CD4-positive, alpha-beta T cell treated with Interleukin-15 for 1 hour (primary cell): ENCODE data around the gene CYB5A.

Source experiments
- DNase-seq: peaks from one replicate; pipeline ENCODE4 v3.0.0-alpha.2; 2020

CYB5A gene

DNA sequence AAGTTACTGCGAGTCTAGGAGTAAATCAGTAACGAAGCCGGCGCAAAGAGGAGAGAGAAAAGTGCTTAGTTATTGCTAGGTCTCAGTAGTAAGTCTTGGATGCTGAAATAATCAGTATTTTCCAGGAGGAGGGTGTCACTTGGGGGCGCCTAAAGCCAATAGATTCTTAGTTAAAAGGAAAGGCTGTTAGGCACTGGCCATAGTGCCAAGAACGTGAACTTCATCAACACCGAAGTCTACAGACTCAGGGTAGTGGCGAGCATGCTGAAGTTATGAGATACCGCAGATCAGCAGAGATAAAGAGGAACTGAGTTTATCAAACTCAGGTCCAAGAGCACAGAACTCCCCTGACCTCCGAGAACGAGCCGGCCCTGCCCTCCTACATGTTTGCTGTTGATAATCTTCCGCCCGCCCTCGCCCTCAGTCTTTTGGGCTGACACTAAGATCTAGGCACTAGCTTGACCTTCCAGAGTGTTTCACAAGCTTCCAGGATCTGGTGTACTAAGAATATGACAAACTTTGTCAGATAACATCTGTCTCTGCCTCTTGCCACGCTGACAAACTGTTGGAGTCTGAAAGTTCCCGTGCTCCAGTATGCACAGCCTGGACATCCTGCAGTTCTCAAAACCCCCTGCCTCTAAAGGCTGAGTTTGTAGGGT lies 49.2 kb downstream of the CYB5A start:
- DNase-seq, result no peak

DNA sequence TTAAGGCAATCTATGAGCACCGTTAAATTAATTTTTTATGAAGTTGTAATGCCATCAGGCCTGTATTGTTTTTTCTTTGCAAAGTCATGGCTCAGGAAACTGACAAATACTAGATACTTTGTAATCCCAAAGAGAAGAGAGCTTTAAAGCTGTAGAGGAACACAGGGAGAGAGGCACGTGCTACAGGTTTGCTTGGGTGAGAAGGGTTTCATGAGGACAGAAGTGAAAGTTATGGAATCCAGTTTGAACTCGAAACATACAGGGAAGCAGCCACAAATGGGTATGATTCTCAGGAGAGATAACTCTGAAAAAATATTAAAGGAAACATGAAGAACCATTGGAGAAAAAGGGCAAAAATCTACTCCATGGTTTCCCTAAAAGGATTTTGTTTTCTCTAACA lies 49.8 kb downstream of the CYB5A start:
- DNase-seq, result no peak

DNA sequence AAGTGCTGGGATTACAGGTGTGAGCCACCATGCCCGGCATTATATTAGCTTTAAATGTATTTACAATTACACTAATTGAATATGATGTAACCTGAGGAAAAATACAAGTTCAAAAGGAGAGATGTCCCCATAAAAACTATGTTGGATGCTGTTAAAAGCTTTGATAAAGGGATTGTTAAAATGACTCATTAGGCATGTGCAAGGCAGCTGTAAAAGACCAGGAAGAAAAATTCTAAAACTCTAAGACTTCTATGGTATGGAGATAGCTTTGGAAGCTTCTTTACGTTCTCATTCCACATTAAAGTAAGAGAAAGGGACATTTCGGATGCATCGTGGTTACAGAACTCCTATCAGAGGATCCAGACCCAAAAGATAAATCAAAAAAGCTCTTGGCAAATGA lies 50.3 kb downstream of the CYB5A start:
- no peak for DNase-seq

DNA sequence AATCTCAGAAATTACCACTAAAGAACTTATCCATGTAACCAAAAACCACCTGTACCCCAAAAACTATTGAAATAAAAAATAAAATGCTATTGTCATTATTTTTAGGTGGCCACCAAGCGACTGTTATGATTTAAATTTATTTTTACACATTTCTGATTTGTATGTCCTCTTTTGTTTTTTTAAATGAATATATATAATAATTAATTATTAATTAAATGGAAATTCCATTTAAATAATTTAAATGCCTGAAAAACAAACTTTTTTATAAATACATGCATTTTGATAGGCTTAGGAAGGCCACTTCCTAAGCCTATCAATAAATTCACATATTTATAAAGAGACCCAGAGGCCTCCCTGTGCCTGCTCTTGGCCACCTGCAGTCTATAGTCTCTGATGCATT lies 52.2 kb downstream of the CYB5A start:
- no peak for DNase-seq

DNA sequence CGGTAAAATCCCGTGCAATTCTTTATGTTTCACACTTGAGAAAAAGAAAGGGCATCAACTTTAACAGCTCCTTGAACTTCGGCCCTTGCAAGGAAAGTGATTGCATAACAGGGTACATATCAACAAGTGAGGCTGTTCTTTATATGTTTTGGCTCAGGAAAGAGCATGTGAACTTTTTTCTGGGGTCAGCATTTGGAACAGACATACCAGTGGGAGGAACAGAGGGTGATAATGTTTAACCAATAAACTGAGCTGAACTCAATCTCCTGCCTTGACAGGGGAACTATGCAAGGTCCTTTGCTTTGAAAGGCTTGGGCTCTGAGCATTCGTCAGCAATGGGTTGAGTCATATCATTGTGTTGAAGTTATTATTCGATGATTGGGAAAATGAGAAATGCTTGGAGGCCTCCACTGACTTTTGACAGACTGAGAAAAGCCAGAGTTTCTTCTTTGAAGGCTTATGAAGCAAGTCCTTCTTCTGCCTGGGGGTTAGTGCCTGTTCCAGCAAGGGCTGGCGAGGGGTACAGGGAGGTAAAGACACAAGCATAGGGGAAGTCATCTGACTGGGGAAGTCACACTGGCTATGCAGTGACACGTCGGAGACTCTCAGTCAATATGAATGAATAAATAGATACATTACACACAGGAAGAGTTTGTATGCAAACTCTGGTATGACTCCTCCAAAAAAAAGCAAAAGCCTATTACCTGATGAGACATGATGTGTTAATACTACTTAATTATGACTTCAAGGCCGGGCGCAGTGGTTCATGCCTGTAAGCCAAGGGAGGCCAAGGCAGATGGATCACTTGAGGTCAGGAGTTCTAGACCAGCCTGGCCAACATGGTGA lies 57.2 kb downstream of the CYB5A start:
- peak; percentile 21 for DNase-seq

DNA sequence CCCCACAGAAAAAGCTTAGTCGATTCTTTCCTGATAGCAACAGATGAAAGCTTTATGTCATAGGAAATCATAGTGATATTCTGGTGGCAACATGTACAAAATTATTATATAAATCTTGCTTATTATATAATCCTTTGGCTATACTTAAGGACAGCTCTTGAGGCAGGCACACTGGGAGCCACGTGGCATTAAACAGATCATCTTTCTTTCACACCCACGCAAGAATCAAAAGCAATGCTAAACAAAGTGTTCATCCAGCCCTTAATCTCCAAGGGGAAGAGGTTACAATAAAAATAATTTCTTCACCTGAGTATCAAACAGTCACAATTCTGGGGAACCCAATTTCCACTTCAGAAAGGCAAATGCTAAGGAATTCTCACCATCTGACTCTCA lies 57.8 kb downstream of the CYB5A start:
- no peak for DNase-seq

DNA sequence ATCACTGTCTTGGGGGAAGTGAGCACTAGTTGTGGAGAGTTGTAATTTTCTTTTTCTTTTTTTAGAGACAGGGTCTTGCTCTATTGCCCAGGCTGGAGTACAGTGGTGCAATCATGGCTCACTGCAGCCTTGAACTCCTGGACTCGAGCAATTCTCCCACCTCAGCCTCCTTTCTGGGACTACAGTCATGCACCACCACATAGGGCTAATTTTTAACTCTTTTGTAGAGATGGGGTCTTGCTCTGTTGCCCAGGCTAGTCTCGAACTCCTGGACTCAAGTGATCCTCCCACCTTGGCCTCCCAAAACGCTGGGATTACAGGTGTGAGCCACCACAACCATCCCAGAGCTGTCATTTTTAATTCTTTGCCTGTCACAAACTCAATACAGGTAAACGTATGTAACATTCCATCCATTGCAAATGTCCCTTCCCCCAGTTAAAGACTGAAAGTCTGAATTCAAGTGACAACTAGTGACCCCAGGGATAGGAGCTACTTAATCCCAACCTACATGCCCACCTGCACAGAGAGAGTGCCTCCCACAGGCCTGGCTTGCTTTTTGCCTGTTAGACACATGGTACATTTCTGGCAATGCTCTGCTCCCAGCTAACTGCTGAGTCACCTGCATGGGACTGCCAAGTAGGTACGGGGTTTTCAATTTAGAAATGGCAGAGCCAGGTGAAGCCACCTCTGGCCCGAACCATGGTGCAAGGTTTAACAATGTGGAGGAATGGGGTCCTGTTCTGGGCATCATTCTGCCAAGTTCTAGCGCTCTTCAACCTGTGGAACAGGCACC lies 60.6 kb downstream of the CYB5A start:
- no peak for DNase-seq

DNA sequence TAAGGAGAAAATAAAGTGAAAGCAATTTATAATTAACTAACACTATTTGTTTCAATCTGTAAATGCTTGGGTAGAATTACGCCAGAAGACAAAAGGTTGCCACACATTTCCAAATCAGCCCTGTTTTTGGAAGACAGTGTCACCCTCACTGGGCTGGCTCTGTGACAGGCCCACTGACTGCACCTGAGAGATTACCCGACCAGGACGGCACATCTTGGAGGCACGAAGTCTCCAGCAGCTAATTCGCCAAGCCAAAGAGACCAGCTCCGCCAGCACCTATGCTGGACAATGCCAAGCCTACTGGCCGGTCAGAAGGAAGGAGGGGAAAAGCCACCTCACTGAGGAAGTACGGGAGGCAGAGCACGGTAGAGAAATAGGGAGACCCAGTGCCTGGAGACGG lies 61.9 kb downstream of the CYB5A start:
- no peak for DNase-seq

DNA sequence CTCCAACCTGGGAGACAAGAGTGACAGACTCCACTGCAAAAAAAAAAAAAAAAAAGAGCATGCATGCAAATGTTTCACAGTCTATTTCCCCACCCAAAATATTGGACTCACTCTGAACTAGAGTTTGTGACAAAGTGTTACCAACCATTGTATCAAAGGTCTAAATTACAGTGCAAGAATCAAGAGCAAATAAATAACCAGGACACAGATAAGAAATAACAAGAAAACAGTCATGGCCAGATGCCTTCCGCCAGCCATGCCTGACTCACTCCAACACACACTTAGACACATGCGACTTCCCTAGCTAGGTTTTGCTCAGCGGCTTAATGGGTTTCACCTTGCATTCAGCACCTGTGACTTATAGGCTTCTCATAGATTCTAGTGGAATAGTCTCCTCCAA lies 62.8 kb downstream of the CYB5A start:
- DNase-seq, result no peak

DNA sequence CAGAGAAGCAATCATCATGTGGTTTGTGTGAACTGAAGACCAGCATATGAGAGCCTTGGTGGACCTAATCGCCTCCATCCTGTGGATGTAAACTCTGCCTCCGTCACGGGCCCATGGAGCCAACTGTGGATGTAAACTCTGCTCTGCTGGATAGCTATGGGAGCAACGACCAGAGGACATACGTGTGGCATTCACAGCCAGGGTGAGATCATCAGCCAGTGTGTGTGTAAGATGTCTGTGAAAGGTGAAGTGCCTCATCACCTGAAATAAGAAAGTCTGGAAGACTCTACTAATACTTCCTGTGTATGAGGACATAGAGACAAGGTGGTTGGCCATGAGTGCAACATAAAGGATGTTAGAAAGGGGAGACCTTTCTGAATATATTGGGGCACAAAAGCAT lies 63.5 kb downstream of the CYB5A start:
- no peak for DNase-seq

DNA sequence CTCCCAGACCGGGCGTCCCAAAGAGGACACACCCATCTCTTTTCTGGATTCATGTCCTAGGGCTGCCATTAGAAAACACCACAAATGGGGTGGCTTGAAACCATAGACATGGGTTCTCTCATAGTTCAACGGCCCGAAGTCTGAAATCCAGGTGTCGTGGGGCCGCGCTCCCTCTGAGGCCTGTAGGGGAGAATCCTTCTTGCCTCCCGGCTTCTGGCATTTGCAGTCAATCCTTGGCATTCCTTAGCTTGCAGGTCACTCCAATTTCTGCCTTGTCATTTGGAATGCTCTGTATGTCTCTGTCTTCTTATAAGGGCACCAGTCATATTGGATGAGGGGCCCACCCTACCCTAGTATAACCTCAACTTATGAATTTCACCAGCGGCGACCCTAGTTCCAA lies 65.1 kb downstream of the CYB5A start:
- DNase-seq, result no peak

DNA sequence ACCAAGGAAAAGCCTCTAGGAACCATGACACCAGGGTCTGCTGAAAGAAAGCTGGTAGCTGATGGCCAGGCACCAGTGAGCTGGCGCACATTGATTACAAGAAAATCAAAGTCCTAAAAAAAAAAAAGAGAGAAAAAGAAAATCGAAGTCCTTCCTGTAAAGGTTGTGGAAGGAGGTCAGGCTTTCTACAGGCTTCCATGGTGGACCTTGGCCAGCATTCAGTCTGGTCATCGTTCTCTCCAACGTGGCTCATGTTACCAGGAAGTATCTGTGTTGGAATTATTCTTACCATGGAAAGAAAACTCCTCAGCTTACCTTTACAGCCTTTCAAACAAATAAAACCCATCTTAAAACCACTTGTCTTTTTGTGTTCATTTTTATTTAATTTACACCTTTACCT lies 65.6 kb downstream of the CYB5A start:
- no peak for DNase-seq

DNA sequence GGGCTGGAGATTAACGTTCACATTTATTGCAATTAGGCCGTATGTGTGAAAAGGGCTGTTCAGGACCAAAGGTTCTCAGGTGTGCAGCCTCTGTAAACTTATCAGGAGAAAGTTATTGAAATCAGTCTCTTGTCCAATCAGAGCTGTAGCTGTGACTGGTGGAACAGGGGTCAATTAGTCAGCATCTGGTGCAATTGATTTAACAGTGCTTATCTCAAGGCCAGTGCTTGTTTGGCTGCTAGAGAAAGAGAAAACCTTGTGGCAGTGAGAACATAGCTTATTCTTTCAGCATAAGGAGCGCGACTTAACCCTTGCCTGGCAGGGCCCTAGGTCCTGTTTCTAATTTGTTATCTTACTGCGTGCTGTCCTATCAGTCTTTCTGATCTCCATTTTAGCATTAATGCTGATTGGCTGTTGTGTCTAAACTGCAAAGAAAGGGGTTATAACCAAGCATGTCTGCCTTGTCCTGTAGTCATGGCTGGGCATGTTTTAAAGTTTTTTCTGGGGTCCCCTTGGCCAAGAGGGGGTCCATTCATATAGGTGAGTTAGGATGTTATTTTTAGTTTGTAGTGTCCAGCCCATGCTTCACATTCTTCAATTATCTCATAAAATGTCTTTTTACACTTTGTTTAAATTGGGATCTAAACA lies 66.4 kb downstream of the CYB5A start:
- no peak for DNase-seq

DNA sequence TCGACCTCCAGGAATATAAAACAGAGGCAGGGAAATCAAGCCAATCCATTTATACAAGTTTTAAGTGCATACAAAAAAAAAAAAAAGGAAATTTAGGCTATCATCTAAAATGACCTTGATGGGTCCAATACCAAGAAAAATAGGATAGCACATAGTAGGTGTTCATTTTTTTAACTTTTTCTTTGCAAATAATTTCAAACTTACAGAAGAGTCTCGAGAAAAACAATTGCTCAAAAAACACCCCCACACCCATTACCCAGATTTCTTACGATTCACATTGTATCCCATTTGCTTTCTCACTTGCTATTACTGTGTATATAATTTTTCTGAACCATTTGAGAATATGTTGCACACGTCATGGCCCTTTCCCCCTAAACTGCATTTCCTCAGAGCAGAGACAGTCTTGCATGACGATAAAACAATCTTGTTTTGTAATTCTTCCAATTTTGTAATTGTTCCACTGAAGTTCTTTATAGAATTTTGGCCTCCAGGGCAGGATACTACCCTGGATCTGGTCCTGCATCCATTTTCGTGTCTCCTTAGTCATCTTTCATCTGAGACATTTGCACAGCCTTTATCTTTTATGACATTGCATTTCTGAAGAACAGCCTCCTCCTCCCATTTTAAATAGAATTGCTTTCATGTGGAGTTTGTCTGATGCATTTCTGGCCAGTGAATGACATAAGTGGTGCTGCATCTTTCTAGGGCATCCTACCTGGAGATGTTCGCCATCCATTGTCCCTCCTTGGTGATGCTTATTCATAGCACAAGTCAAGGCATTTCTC lies 68.9 kb downstream of the CYB5A start:
- DNase-seq, result no peak

DNA sequence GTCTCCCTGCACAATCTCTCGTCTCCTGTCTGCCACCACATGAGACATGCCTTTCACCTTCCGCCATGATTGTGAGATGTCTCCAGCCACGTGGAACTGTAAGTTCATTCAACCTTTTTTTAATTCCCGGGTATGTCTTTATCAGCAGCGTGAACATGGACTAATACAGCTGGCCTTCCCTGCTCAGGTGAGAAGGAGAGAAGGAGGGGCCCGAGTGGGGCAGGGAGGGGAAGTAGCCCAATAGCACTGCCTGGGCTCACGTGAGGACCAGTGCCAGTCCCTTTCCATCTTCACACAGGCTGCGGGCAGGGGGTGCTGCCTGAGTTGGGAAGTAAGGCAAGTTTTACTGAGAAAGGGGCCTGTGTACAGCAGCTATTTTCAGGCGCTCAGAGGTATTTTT lies 70.7 kb downstream of the CYB5A start:
- no peak for DNase-seq

DNA sequence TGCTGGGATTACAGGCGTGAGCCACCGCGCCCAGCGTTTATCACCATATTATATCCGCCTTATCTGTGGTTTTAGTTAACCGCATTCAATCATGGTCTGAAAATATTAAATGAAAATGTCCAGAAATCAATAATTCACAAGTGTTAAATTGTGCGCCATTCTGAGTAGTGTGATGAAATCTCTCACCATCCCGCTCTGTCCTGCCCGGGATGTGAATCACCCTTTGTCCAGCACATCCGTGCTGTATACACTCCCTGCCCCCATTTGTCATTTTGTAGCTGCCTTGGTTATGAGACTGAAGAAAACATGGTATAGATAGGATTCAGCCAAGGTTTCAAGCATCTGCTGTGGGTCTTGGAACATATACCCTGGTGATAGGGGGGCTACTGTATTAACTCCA lies 72.7 kb downstream of the CYB5A start:
- DNase-seq, result no peak

DNA sequence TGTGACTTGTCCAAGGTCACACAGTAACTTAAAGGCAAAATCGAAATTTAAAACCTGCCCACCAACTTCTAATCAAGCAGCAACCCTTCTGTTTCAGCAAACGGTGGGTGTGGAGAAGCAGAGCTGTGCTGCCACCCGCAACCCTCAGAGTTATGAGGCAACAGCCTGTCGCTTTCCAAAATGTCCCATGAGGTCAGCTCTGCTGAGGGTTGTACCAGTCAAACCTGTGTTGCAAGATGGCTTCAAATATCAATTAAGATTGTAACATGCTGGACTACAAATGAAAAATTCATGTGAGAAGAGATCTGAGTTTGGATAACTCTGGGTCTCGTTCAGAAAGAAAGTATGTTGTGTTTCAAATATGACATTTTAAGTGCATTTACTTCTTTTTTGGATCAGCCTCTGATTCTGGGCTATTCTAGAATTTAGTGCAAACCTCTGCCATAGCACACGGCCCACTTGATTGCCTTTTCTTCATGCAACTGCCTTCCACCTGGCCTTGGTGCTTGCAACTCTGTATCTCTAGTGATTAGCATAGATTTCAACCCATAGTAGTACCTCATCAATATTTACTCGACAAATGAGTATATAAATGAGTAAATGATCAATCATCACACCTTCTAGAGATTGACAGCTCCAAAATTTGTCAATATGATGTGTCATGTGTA lies 74.2 kb downstream of the CYB5A start:
- DNase-seq, result no peak

DNA sequence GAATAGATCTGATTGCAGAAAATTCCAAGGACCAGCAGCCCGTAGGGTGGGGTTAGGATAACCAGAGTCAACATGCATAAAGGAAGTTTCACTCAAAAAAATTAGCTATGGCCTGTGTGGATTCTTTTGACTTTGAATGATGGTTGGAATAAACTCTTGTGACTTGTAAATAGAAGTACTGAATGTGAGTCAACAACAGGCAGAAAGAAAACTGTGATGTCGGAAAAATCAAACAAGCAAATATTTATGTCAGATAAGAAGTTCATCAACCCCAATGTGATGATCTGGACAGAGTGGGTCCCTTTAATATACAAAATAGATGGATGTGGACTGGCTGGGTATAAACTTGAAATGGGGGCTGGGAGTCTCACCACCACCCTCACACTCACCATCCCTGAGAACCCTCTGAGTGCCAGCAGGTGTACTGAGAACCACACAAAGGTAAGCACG lies 75.1 kb downstream of the CYB5A start:
- DNase-seq, result no peak

DNA sequence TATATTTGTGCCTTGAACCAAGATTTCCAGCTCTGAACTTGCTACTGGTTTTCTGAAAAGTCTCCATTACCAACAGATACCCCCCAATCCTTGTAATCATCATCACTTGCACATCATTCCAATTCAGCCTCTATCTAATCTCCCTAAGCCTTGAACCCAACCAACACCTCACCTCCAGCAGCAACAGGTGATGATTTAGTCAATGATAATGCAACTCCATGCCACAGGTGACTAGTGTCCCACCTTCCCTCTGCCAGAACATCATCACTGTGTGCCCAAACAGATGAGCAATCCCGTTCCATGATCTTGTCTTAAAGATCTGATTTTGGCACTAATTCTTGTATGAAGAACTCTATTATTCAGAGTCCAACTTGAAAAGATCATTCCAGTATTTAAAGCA lies 75.9 kb downstream of the CYB5A start:
- no peak for DNase-seq

DNA sequence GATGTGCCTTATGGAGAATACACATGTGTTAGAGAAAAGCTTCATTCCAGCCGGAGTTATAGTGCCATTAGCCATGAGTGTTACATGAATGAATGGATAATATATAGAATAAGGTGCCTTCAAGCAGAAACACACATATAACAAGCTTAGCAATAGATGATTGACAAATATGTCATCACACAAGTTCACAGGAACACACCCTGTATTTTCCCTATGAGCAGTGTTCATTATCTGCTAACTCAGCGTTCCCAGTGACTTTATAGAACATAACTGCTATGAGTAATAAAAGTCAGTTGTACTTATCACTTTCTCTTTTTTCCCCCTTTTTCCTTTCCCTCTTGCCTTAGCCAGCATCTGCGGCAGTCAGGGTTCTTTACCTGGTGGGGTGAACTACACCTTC lies 78.3 kb downstream of the CYB5A start:
- no peak for DNase-seq

DNA sequence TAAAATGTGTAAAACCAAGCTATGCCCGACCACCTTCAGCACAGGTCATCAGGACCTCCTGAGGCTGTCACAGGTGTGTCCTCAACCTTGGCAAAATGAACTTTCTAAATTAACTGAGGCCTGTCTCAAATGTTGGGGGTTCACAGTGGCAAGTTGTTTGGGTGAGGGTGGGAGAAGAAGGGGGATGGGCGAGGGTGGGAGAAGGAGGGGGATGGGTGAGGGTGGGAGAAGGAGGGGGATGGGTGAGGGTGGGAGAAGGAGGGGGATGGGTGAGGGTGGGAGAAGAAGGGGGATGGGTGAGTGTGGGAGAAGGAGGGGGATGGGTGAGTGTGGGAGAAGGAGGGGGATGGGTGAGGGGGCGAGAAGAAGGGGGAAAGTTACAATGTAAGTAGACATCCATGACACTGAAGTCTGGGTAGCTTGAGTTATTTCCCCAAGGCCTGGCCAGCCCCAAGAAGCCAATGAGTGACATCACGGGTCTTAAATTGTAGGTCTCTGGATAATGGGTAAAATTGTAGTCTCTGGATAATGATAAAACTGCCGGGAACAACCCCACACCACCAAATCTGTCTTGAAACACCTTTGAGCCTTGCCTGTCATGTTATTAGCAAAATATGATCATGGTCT lies 87.1 kb downstream of the CYB5A start:
- no peak for DNase-seq
